ENCODE measurements around the gene CCDC200. TPM values are rescaled to one million over a fixed set of nuclear protein-coding genes. Genes with fewer than 3 reads are reported as not detected.
"Not testable (repeated sequence)": the region's sequence is repeated elsewhere in the genome, so short reads cannot be mapped to it uniquely, and the experiment has no call there.

The CCDC200 gene
- not detected in 2 replicates for total RNA-seq

- intact Hi-C loops (cut with micrococcal nuclease): not testable (repeated sequence)
These were observed at the start of gene CCDC200 for GRCh38 chr17:43228020-43228782. Gene CCDC200 (minus strand): TSS chr17:43228623. CDS start chr17:43228554, 69 bp downstream.

- intact Hi-C loops (cut with micrococcal nuclease): not testable (repeated sequence)
These were observed 44.5 kb upstream of the CCDC200 start for GRCh38 chr17:43272914-43273313.

DNA sequence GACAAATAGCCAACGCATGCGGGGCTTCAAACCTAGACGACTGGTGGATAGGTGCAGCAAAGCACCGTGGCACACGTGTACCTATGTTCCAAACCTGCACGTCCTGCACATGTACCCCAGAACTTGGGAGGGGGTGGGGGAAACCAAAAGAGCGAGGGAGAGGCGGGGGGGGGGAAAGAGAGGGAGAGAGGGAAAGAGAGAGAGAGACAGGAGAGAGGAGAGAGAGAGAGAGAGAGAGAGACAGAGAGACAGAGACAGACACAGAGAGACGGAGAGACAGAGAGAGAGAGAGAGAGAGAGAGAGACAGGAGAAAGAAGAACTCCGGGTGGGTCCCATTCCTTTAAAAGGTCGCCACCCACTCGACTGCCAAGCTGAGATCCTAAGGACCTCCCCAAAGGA, 44.1 kb upstream of the CCDC200 start:
- intact Hi-C loops (cut with micrococcal nuclease): not testable (repeated sequence)

- intact Hi-C loops (cut with micrococcal nuclease): not testable (repeated sequence)
These were observed 42.4 kb upstream of the CCDC200 start for GRCh38 chr17:43270552-43271504.

GRCh38 chr17:43246456-43246855, 18.0 kb upstream of the CCDC200 start:
- intact Hi-C loops (cut with micrococcal nuclease): not testable (repeated sequence)

DNA sequence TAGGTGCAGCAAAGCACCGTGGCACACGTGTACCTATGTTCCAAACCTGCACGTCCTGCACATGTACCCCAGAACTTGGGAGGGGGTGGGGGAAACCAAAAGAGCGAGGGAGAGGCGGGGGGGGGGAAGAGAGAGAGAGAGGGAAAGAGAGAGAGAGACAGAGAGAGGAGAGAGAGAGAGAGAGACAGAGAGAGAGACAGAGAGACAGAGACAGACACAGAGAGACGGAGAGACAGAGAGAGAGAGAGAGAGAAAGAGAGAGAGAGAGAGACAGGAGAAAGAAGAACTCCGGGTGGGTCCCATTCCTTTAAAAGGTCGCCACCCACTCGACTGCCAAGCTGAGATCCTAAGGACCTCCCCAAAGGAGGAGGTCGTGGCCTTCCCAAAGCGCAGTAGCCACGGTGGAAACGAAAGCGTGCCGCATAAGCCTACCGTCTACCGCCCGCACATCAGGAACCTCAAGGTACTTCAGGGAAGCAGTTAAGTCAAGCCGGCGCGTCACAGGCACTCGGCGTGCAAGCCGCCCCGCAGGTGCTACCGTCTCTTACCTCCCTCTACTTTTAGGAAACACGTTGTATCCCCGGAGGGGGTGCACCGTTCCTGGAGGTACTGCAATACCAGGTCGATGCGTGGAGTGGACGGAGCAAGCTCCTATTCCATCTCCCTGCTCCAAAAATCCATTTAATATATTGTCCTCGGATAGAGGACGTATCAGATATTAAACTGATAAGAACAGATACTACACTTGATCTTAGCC, 12.4 kb upstream of the CCDC200 start:
- intact Hi-C loops (cut with micrococcal nuclease): not testable (repeated sequence)

GRCh38 chr17:43239597-43239996, 11.2 kb upstream of the CCDC200 start:
- intact Hi-C loops (cut with micrococcal nuclease): not testable (repeated sequence)

DNA sequence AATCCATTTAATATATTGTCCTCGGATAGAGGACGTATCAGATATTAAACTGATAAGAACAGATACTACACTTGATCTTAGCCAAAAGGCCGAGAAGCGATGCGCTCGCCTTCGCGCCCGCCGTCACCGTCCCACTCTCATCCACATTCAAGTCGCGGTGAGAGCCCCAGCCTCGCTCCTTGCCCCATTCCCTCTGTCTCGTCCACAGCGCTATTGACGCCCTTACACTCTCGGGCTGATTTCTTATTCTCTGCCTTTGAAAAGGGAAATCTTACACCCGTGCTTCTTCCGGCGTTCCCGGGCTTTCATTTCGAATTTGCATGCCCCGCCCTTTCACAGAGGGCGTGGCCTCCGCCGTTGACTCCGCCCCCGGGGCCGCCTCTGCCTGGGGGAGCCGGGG, 5.5 kb upstream of the CCDC200 start, which contains the start of gene RNU2-1:
TSS of gene RNU2-1 (minus strand) at position 101 of the 400 bp plus-strand sequence.
- intact Hi-C loops (cut with micrococcal nuclease): not testable (repeated sequence)

DNA sequence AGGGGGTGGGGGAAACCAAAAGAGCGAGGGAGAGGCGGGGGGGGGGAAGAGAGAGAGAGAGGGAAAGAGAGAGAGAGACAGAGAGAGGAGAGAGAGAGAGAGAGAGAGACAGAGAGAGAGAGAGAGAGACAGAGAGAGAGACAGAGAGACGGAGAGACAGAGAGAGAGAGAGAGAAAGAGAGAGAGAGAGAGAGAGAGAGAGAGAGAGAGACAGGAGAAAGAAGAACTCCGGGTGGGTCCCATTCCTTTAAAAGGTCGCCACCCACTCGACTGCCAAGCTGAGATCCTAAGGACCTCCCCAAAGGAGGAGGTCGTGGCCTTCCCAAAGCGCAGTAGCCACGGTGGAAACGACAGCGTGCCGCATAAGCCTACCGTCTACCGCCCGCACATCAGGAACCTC, 4.8 kb upstream of the CCDC200 start:
- intact Hi-C loops (cut with micrococcal nuclease): not testable (repeated sequence)

- intact Hi-C loops (cut with micrococcal nuclease): not testable (repeated sequence)
These were observed 3.7 kb upstream of the CCDC200 start for GRCh38 chr17:43232021-43232699.

DNA sequence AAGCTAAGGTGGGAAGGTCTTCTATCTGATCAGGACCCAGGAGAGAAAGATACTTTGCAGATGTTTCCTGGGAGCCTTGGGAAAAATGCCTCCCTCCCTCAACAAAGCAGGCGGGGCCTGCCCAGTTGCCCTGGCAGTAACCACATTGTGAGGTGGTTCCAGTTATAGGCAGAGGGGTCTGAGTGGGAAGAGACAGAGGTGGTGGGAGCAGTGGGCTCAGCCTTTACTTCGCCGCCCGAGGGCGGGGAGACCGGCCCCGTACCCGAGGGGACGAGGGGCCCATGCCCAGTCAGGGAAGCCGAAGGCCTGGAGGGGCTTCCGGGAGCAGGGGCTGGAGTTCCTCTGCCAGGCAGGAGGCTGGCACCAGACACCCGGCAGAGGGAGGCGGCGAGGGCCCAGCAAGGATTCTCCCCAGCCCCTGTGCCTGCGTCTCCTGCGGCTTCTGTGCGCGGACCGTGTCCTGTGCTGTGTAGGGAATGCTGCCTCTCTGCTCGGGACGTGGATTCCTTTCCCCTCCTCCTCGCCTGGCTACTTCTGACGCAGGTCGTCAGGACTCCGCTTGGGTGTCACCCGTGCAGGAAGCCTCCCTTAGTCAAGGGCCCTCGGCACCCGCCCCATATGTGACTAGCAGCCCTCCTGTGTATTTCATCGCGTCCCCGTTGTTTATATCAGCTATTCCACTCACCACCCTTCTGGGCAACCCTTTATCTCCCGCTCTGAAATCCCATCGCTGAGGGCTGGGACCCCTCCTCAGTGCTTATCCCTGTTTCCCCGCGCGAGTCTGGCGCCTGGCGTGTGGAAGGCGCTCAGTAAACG, 3.0 kb upstream of the CCDC200 start:
- intact Hi-C loops (cut with micrococcal nuclease): not testable (repeated sequence)

- intact Hi-C loops (cut with micrococcal nuclease): no loop called here
These were observed 2.0 kb downstream of the CCDC200 start for GRCh38 chr17:43226393-43226792.

GRCh38 chr17:43224146-43224705, 4.2 kb downstream of the CCDC200 start:
- intact Hi-C loops (cut with micrococcal nuclease): no loop called here

GRCh38 chr17:43220511-43221125, 7.8 kb downstream of the CCDC200 start:
- intact Hi-C loops (cut with micrococcal nuclease): no loop called here

DNA sequence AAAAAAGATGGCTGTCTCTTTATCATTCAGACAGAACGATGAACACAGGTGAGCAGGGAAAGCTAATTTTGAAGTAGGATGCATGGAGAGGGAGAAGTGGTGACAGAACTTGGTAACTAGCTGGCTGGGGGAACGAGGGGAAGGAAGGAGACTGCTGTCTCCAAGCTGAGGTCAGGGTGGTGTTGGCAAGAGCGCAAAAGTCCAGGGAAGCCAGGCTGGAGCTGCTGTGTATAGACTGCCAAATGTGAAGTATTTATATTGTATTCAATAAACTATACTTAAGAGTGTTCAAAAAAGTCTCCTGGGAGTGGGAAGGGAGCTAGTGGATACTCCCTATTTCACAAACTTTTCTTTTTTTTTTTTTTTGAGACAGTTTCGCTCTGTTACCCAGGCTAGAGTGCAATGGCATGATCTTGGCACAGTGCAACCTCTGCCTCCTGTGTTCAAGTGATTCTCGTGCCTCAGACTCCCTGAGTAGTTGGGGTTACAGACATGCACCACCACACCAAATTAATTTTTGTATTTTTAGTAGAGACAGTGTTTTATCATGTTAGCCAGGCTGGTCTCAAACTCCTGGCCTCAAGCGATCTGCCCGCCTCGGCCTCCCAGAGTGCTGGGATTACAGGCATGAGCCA, 8.6 kb downstream of the CCDC200 start:
- intact Hi-C loops (cut with micrococcal nuclease): loop anchor here (10.0 kb wide), 2 partner anchors 215 to 265 kb away; partner anchors contain the start of genes DHX8 and IFI35

DNA sequence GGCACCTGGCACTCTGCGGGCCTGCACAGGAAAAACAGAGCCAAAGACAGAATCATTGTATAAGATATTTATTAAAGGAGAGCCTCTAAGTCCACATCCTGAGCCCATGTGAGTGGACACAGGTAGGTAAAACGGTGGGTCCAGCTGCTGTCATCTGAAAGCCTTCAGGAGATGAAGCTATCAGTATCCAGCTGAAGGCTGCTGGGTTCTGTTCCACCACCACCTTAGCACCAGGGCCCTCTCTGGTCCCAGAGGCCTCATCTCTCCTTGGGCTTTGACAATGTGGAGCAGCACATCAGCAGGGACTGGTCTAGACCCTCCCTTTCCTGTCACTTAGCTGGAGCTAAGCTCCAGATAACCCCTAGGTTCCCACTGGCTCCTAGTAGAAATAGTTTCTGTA, 9.4 kb downstream of the CCDC200 start:
- intact Hi-C loops (cut with micrococcal nuclease): loop anchor here (10.0 kb wide), 2 partner anchors 214 to 266 kb away; partner anchors contain the start of genes DHX8 and IFI35

DNA sequence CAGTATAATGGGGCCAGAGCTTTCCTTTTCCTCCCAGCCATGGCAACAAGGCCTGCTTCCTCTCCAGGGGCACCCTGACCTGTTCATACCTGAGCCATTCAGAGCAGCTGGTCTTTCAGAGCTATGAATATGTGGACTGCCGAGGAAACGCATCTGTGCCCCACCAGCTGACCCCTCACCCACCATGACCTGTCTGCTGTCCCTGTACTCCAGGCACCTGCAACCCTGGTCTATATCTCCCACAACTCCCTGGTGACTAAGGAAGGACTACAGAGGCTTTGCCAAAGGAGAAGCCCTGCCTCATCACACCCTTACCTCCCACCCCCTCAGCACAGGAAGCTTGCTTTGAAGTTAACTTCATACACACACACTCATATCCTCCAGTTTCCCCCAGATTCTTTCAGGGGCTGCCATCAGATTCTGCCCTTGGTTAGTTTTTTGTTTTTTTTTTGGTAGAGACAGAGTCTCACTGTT, 10.8 kb downstream of the CCDC200 start:
- intact Hi-C loops (cut with micrococcal nuclease): loop anchor here (10.0 kb wide), 2 partner anchors 213 to 267 kb away; partner anchors contain the start of genes DHX8 and IFI35

Data from T-helper 2 cell treated with Interferon-gamma antibody and Interleukin-4, amounts not matched to agents 100 ng/mL and 5 ng/mL, for 36 hours (primary cell).